SK-N-MC (cell line): Measurements from ENCODE around the gene MESP2.

Source experiments
- DNase-seq: peaks from one replicate; pipeline ENCODE4 v3.0.0-alpha.2; 2011; ENCODE audit warnings: low read depth, low spot score
- H3K27ac ChIP-seq: fragments of 200-600 bp; sonication (generic); 2 replicates; pipeline ENCODE4 v1.5.1; 2016; ENCODE audit warnings: mixed run types
- H3K36me3 ChIP-seq: fragments of 200-600 bp; sonication (generic); 2 replicates; pipeline ENCODE4 v1.6.1; 2017; ENCODE audit warnings: antibody characterized with exemption, low read length, mixed read lengths; ENCODE audit not compliant: insufficient read depth
- H3K4me3 ChIP-seq: fragments of 200-600 bp; sonication (generic); 2 replicates; pipeline ENCODE4 v1.5.1; 2016
- H3K9ac ChIP-seq: fragments of 200-600 bp; sonication (generic); 2 replicates; pipeline ENCODE4 v1.8.0; 2017; ENCODE audit warnings: mixed run types, mixed read lengths; ENCODE audit not compliant: insufficient read length
- H3K9me3 ChIP-seq: fragments of 200-600 bp; sonication (generic); 2 replicates; pipeline ENCODE4 v1.6.1; 2017; ENCODE audit warnings: low read depth, mild to moderate bottlenecking, antibody characterized with exemption, low read length, moderate library complexity, mixed read lengths
- EZH2 ChIP-seq: fragments of 200-600 bp; sonication (generic); IDR thresholded peaks from one replicate; pipeline ENCODE4 v1.6.1; 2017; ENCODE audit warnings: antibody characterized with exemption
- FOXP2 ChIP-seq: optimal IDR thresholded peaks from 2 replicates; pipeline ENCODE3; 2011; ENCODE audit warnings: mild to moderate bottlenecking, moderate library complexity; ENCODE audit not compliant: insufficient read depth; ENCODE audit errors: extremely low read length, control extremely low read depth
- POLR2AphosphoS5 ChIP-seq: IDR thresholded peaks from 2 replicates; pipeline ENCODE4 v1.6.1; 2012; ENCODE audit warnings: mild to moderate bottlenecking, low read depth, low read length, borderline replicate concordance

MESP2 gene

GRCh38 chr15:89753855-89754254 lies 22.3 kb upstream of the MESP2 start:
- Histone ChIP-seq H3K9ac (no peak overlapping the region), H3K36me3 (no peaks in the 10 kb centered on the region), H3K4me3 (no peak overlapping the region), H3K27ac (no peak overlapping the region), H3K9me3 (no peaks in the 10 kb centered on the region)
- TF ChIP-seq POLR2AphosphoS5 (no peak), EZH2 (no peak), FOXP2 (no peak)
- DNase-seq: no peak

- H3K9ac ChIP-seq: no peak overlapping the region
- TF ChIP-seq POLR2AphosphoS5 (no peak), EZH2 (no peak), FOXP2 (no peak)
- H3K27ac ChIP-seq: no peak overlapping the region
- H3K4me3 ChIP-seq: no peak overlapping the region
- no peak for DNase-seq
- H3K36me3 ChIP-seq: no peaks in the 10 kb centered on the region
- no peaks in the 10 kb centered on the region for H3K9me3 ChIP-seq
Measured at GRCh38 chr15:89754361-89755154, 21.6 kb upstream of the MESP2 start.

GRCh38 chr15:89755701-89756100 lies 20.4 kb upstream of the MESP2 start:
- H3K9ac ChIP-seq: no peak overlapping the region
- H3K9me3 ChIP-seq: no peaks in the 10 kb centered on the region
- DNase-seq: no peak
- no peak for TF ChIP-seq EZH2
- TF ChIP-seq FOXP2: no peak
- TF ChIP-seq POLR2AphosphoS5: no peak
- no peak overlapping the region for H3K4me3 ChIP-seq
- no peaks in the 10 kb centered on the region for H3K36me3 ChIP-seq
- no peak overlapping the region for H3K27ac ChIP-seq

GRCh38 chr15:89756897-89757296 lies 19.2 kb upstream of the MESP2 start:
- H3K36me3 ChIP-seq: no peaks in the 10 kb centered on the region
- H3K4me3 ChIP-seq: no peak overlapping the region
- TF ChIP-seq POLR2AphosphoS5 (no peak), FOXP2 (no peak), EZH2 (no peak)
- H3K27ac ChIP-seq: no peak overlapping the region
- DNase-seq: no peak
- no peaks in the 10 kb centered on the region for H3K9me3 ChIP-seq
- H3K9ac ChIP-seq: no peak overlapping the region

GRCh38 chr15:89758283-89758682 lies 17.8 kb upstream of the MESP2 start:
- Histone ChIP-seq H3K9me3 (no peaks in the 10 kb centered on the region), H3K9ac (no peak overlapping the region), H3K4me3 (no peak overlapping the region), H3K36me3 (no peaks in the 10 kb centered on the region), H3K27ac (no peak overlapping the region)
- TF ChIP-seq EZH2 (no peak), FOXP2 (no peak), POLR2AphosphoS5 (no peak)
- no peak for DNase-seq

- DNase-seq: no peak
- H3K4me3 ChIP-seq: no peak overlapping the region
Measured at GRCh38 chr15:89758981-89759380, 17.2 kb upstream of the MESP2 start.

GRCh38 chr15:89759835-89760234 lies 16.3 kb upstream of the MESP2 start:
- H3K9ac ChIP-seq: no peak overlapping the region
- no peak for TF ChIP-seq FOXP2
- TF ChIP-seq EZH2: no peak
- TF ChIP-seq POLR2AphosphoS5: no peak
- no peak overlapping the region for H3K4me3 ChIP-seq
- H3K27ac ChIP-seq: no peak overlapping the region
- H3K9me3 ChIP-seq: no peaks in the 10 kb centered on the region
- H3K36me3 ChIP-seq: no peaks in the 10 kb centered on the region
- no peak for DNase-seq

More at GRCh38 chr15:89758981-89759380, 17.2 kb upstream of the MESP2 start:
- Histone ChIP-seq H3K36me3 (no peaks in the 10 kb centered on the region), H3K9me3 (no peaks in the 10 kb centered on the region), H3K9ac (no peak overlapping the region), H3K27ac (no peak overlapping the region)
- no peak for TF ChIP-seq POLR2AphosphoS5
- TF ChIP-seq EZH2: no peak
- no peak for TF ChIP-seq FOXP2

GRCh38 chr15:89760303-89761008 lies 15.7 kb upstream of the MESP2 start:
- DNase-seq: no peak
- TF ChIP-seq POLR2AphosphoS5: no peak
- TF ChIP-seq EZH2: no peak
- TF ChIP-seq FOXP2: no peak
- no peak overlapping the region for H3K9ac ChIP-seq

GRCh38 chr15:89761009-89761831 lies 14.9 kb upstream of the MESP2 start:
- Histone ChIP-seq H3K4me3 (no peak overlapping the region), H3K27ac (no peak overlapping the region), H3K9me3 (no peaks in the 10 kb centered on the region), H3K9ac (no peak overlapping the region), H3K36me3 (no peaks in the 10 kb centered on the region)
- no peak for TF ChIP-seq POLR2AphosphoS5
- no peak for TF ChIP-seq FOXP2
- no peak for TF ChIP-seq EZH2
- DNase-seq: no peak

More at GRCh38 chr15:89760303-89761008, 15.7 kb upstream of the MESP2 start:
- no peak overlapping the region for H3K27ac ChIP-seq
- H3K9me3 ChIP-seq: no peaks in the 10 kb centered on the region
- peak overlapping the region; percentile 41 for H3K4me3 ChIP-seq
- H3K36me3 ChIP-seq: no peaks in the 10 kb centered on the region
